Measurements from ENCODE around the gene SPEM2.

The SPEM2 gene

GRCh38 chr17:7403977-7404736 lies 21.3 kb upstream of the SPEM2 start, which contains the start of gene TMEM256:
Gene TMEM256, minus strand, starts transcription at chr17:7404097. Its CDS starts 13 bp downstream, at chr17:7404084.
- DNase-seq, result peak; percentile 95 to 96

GRCh38 chr17:7404737-7405349 lies 20.6 kb upstream of the SPEM2 start:
- DNase-seq, result no peak

- no peak for DNase-seq
Observed at GRCh38 chr17:7405350-7406234, 19.8 kb upstream of the SPEM2 start.

- no peak for DNase-seq
Observed at GRCh38 chr17:7406235-7406825, 19.1 kb upstream of the SPEM2 start.

- no peak for DNase-seq
Observed at GRCh38 chr17:7407082-7407481, 18.3 kb upstream of the SPEM2 start.

- no peak for DNase-seq
Observed at GRCh38 chr17:7407485-7408251, 17.7 kb upstream of the SPEM2 start, which contains the start of gene NLGN2. Gene NLGN2, plus strand, starts transcription at chr17:7407845. Its CDS starts 411 bp downstream, at chr17:7408256.

- no peak for DNase-seq
Observed at GRCh38 chr17:7408252-7408727, 17.1 kb upstream of the SPEM2 start.

- DNase-seq, result no peak
Observed at GRCh38 chr17:7408863-7409262, 16.6 kb upstream of the SPEM2 start.

- no peak for DNase-seq
Observed at GRCh38 chr17:7409716-7410115, 15.7 kb upstream of the SPEM2 start.

GRCh38 chr17:7410634-7411426 lies 14.6 kb upstream of the SPEM2 start:
- no peak for DNase-seq

- no peak for DNase-seq
Observed at GRCh38 chr17:7411427-7411750, 14.0 kb upstream of the SPEM2 start.

- no peak for DNase-seq
Observed at GRCh38 chr17:7413346-7413985, 11.9 kb upstream of the SPEM2 start.

- DNase-seq, result no peak
Observed at GRCh38 chr17:7414837-7415236, 10.6 kb upstream of the SPEM2 start.

GRCh38 chr17:7415784-7416183 lies 9.6 kb upstream of the SPEM2 start:
- no peak for DNase-seq

GRCh38 chr17:7416323-7416722 lies 9.1 kb upstream of the SPEM2 start:
- no peak for DNase-seq

GRCh38 chr17:7417056-7417655 lies 8.3 kb upstream of the SPEM2 start:
- DNase-seq, result no peak

- no peak for DNase-seq
Observed at GRCh38 chr17:7418472-7419152, 6.8 kb upstream of the SPEM2 start.

GRCh38 chr17:7419819-7420610 lies 5.4 kb upstream of the SPEM2 start, which contains the start of gene SPEM1:
Gene SPEM1, plus strand, starts transcription at chr17:7420324. Its CDS starts 61 bp downstream, at chr17:7420385.
- no peak for DNase-seq

- no peak for DNase-seq
Observed at GRCh38 chr17:7421186-7421585, 4.2 kb upstream of the SPEM2 start.
